ENCODE results near the gene BCKDHA. TPM values are rescaled to one million over a fixed set of nuclear protein-coding genes. Genes with fewer than 3 reads are reported as not detected.
A peak's percentile ranks its signal among the peaks of the same experiment; 100 is the strongest.

BCKDHA gene
- 36.2 TPM for polyA plus RNA-seq (2012; ENCODE audit: missing spikeins)

DNA sequence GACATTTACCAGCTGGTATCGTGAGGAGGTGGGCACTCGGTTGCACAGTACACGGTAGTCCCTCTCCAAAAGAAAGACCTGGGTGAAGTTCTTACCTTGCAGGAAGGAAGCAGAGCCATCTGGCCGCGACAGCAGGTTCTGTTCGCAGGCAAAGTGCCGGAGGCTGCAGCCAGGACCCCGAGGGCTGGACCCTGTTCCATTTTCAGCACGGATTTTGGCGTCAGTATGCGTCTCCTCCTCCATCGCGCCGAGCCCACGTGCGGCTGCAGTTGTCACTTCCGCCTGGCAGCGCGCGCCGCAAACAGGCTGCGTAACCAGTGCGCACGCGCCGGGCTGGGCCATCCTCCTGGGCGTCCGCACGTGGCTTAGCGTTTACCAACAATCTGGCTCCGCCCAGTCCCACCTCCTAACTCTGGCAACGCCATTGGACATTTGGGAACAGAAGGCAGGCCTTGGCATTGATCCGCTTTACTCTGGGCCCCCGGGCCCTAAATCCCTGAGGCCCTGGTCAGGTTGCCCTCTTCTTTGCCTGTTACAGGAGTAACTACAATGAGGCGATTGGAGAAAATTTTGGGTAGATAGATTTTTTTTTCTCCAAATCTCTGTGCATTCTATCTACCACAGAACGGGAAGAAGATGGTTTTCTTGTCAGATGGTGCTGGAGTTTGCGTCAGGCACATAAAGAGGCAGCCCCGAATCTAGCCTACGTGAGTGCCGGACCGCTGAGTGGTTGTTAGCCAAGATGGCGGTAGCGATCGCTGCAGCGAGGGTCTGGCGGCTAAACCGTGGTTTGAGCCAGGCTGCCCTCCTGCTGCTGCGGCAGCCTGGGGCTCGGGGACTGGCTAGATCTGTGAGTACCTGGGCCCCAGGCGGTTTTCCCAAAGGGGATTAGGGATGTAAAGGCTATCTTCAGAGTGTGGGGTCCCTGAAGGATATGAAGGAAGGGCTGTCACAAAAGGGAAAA lies at the start of gene BCKDHA, which contains the start of gene EXOSC5:
BCKDHA (plus strand) TSS at position 733 of the 964 bp plus-strand sequence; CDS start at position 743, 10 bp downstream.
EXOSC5 (minus strand) TSS at position 274 of the 964 bp plus-strand sequence; CDS start at position 243, 31 bp downstream.
- peak; percentile 92 for DNase-seq (ENCODE audit: insufficient read length)
- FAIRE-seq, result peak; percentile 100
- TF ChIP-seq POLR2AphosphoS5 (IDR thresholded peaks at IDR 0.05; ENCODE audit: low read depth, low read length), result peak; percentile 67
- peak; percentile 64; the same call in 1 of the 2 replicates for TF ChIP-seq POLR2A (IDR thresholded peaks at IDR 0.05; ENCODE audit: low read depth, low read length)
- peak; percentile 66 for TF ChIP-seq TAF1 (IDR thresholded peaks at IDR 0.05; ENCODE audit: borderline replicate concordance, low read depth, low read length)

DNA sequence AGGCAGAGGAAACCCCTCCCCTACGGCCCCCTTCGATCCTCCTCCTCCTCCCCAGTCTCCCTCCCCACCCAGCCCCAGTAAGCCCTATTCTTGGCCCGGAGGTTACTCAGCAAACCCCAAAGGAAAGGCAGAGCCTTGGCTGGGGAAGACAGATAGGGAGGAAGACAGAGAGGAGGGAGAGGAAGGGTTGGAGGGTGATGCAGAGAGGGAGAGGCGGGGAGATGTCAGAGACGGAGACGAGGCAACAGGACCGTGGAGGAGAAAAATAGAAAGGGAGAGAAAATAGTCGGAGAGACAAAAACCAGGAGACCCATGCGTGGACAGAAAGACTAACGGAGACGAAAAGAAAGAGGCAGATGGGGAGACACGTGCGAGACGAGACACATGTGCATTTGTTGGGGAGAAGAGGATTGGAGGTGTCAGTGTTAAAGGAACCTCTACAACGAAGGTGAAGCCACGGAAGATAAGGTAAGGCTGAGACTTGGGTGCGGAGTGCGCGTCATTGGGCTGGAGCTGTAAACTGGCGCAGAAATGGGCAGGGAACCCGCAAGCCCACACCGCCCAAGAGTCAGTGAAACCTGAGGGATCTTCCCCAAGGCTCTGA lies 46.8 kb upstream of the BCKDHA start:
- FAIRE-seq (no peak), DNase-seq (ENCODE audit: insufficient read length) (no peak)
- no peak for TF ChIP-seq TAF1 (IDR thresholded peaks at IDR 0.05; ENCODE audit: borderline replicate concordance, low read depth, low read length)
- no peak for TF ChIP-seq POLR2AphosphoS5 (IDR thresholded peaks at IDR 0.05; ENCODE audit: low read depth, low read length)
- TF ChIP-seq POLR2A (IDR thresholded peaks at IDR 0.05; ENCODE audit: low read depth, low read length), result no peak

DNA sequence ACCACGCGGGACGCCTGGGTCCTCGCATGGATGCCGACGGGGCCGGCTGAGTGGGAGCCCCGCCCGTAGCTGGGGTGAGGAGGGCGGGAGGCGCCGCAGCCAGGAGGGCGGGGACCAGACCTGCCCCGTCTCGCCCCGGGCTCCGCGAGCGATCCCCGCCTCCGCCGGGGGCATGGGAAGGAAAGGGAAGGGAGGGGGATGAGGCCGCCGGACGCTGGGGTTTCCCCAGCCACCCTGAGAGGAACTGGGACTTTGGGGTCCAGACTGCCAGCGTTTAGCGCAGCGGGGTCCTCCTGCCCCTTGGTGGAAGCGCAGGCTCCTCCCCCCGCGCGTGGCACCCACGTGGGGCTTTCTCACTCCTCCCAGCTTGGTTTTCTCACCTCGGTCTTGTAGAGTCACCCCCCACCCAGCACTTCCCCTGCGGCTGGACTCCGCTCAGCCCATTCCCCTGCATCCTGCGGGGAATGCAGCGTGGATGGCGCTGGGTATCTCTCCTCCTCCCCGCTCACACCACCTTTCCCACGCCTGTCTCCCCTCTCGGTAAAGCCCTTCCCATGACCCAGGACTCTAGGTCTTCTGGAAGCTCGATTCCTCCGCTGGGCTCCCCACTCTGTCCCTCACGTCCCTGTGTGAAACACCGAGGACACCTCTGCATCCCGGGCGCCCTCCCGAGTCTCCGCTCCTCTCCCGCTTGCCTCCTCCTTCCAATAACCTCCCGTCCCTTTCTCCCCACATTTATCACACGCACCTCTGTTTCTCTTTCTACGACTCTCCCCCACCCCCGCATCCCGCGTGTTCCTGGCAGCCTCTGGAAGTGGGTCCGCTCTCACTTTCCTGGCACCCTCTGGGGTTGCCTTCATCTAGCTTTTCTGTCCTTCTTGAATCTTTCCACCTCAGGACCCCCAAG lies 46.0 kb upstream of the BCKDHA start:
- DNase-seq (ENCODE audit: insufficient read length) (peak; percentile 90), FAIRE-seq (peak; percentile 94)
- TF ChIP-seq TAF1 (IDR thresholded peaks at IDR 0.05; ENCODE audit: borderline replicate concordance, low read depth, low read length) (no peak), POLR2A (IDR thresholded peaks at IDR 0.05; ENCODE audit: low read depth, low read length) (peak; percentile 82), POLR2AphosphoS5 (IDR thresholded peaks at IDR 0.05; ENCODE audit: low read depth, low read length) (peak; percentile 85)

GRCh38 chr19:41352279-41352608 lies 45.4 kb upstream of the BCKDHA start:
- DNase-seq (ENCODE audit: insufficient read length), result no peak
- TF ChIP-seq POLR2A (IDR thresholded peaks at IDR 0.05; ENCODE audit: low read depth, low read length), result no peak
- no peak for TF ChIP-seq POLR2AphosphoS5 (IDR thresholded peaks at IDR 0.05; ENCODE audit: low read depth, low read length)
- TF ChIP-seq TAF1 (IDR thresholded peaks at IDR 0.05; ENCODE audit: borderline replicate concordance, low read depth, low read length), result no peak; the same call in 1 of the 2 replicates
- no peak for FAIRE-seq

GRCh38 chr19:41352609-41353465 lies 44.8 kb upstream of the BCKDHA start:
- DNase-seq (ENCODE audit: insufficient read length), result peak; percentile 78
- FAIRE-seq, result peak; percentile 83
- 0 out of 2 replicates have a peak, but pooled peaks have one; percentile 32 for TF ChIP-seq TAF1 (IDR thresholded peaks at IDR 0.05; ENCODE audit: borderline replicate concordance, low read depth, low read length)
- no peak for TF ChIP-seq POLR2A (IDR thresholded peaks at IDR 0.05; ENCODE audit: low read depth, low read length)

GRCh38 chr19:41353466-41354342 lies 43.9 kb upstream of the BCKDHA start, which contains the start of gene TGFB1:
TSS of gene TGFB1 (minus strand) at chr19:41353922. CDS start at chr19:41353044, 878 bp downstream.
- FAIRE-seq, result peak; percentile 91
- DNase-seq (ENCODE audit: insufficient read length), result peak; percentile 98
- TF ChIP-seq POLR2AphosphoS5 (IDR thresholded peaks at IDR 0.05; ENCODE audit: low read depth, low read length) (peak; percentile 49; the same call in 1 of the 2 replicates), POLR2A (IDR thresholded peaks at IDR 0.05; ENCODE audit: low read depth, low read length) (peak; percentile 81), TAF1 (IDR thresholded peaks at IDR 0.05; ENCODE audit: borderline replicate concordance, low read depth, low read length) (peak; percentile 29; the same call in 1 of the 2 replicates)

DNA sequence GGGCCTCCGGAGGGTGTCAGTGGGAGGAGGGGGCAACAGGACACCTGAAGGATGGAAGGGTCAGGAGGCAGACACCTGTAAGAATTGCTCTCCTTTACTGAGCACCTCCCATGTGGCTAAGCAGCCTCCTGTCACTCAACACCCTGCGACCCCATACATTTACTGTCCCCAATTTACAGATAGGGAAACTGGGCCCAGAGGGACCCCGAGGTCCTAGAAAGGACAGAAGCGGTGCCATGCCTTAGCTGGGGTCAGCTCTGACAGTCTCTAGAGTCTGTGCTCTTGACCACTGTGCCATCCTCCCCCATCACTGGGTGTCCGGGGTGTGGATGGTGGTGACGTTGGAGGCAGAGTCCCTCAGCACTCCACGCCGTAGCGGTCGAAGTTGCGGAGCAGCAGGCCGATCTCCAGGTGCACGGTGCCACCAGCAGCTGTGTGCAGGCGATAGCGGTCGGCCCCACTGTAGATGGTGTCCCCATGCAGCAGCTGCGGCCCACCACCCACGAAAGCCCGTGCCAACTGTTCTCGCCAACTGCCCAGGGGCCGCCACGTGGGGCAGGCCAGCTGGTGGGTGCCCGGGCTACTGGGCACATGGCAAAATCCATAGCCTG lies 43.2 kb upstream of the BCKDHA start:
- no peak for TF ChIP-seq TAF1 (IDR thresholded peaks at IDR 0.05; ENCODE audit: borderline replicate concordance, low read depth, low read length)
- TF ChIP-seq POLR2AphosphoS5 (IDR thresholded peaks at IDR 0.05; ENCODE audit: low read depth, low read length), result no peak
- no peak for TF ChIP-seq POLR2A (IDR thresholded peaks at IDR 0.05; ENCODE audit: low read depth, low read length)
- no peak for DNase-seq (ENCODE audit: insufficient read length)
- no peak for FAIRE-seq

DNA sequence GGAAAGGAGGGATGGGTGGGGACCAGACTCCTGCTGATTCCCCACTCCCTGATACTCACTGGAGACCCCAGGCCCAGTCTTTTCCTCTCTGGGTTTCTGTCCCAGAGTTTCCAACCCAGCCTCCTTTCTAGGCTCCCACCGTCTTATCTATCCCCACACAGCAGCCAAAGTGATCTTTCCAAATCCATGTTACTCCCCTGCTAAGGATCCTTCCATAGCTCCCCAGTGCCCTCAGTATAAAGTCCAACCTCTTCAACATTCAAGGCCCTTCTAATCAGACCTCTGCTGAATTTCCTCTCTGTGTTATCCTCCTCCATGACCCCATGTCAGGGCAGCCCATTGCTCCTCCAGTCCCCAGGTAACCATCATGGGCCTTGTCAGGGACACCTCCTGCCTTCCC lies 42.6 kb upstream of the BCKDHA start:
- no peak for TF ChIP-seq TAF1 (IDR thresholded peaks at IDR 0.05; ENCODE audit: borderline replicate concordance, low read depth, low read length)
- no peak for TF ChIP-seq POLR2A (IDR thresholded peaks at IDR 0.05; ENCODE audit: low read depth, low read length)
- no peak for DNase-seq (ENCODE audit: insufficient read length)
- FAIRE-seq, result no peak

GRCh38 chr19:41355802-41356201 lies 41.8 kb upstream of the BCKDHA start:
- DNase-seq (ENCODE audit: insufficient read length) (no peak), FAIRE-seq (no peak)
- TF ChIP-seq POLR2A (IDR thresholded peaks at IDR 0.05; ENCODE audit: low read depth, low read length) (no peak), POLR2AphosphoS5 (IDR thresholded peaks at IDR 0.05; ENCODE audit: low read depth, low read length) (no peak), TAF1 (IDR thresholded peaks at IDR 0.05; ENCODE audit: borderline replicate concordance, low read depth, low read length) (no peak)

Data from GM12892 (cell line).